ENCODE measurements around the gene FOXA2. TPM values are rescaled to one million over a fixed set of nuclear protein-coding genes. Genes with fewer than 3 reads are reported as not detected.

The FOXA2 gene
- total RNA-seq, 1 experiment from 2014 or later: 28.0 TPM

- H3K9me3 ChIP-seq (ENCODE audit: control insufficient read depth, insufficient read depth, low read depth, low read length): no peaks in the 10 kb centered on the region
- no peak for TF ChIP-seq SIN3A (IDR thresholded peaks at IDR 0.05; ENCODE audit: borderline replicate concordance, insufficient read depth, low read depth, low read length)
- TF ChIP-seq, protein P1, sequence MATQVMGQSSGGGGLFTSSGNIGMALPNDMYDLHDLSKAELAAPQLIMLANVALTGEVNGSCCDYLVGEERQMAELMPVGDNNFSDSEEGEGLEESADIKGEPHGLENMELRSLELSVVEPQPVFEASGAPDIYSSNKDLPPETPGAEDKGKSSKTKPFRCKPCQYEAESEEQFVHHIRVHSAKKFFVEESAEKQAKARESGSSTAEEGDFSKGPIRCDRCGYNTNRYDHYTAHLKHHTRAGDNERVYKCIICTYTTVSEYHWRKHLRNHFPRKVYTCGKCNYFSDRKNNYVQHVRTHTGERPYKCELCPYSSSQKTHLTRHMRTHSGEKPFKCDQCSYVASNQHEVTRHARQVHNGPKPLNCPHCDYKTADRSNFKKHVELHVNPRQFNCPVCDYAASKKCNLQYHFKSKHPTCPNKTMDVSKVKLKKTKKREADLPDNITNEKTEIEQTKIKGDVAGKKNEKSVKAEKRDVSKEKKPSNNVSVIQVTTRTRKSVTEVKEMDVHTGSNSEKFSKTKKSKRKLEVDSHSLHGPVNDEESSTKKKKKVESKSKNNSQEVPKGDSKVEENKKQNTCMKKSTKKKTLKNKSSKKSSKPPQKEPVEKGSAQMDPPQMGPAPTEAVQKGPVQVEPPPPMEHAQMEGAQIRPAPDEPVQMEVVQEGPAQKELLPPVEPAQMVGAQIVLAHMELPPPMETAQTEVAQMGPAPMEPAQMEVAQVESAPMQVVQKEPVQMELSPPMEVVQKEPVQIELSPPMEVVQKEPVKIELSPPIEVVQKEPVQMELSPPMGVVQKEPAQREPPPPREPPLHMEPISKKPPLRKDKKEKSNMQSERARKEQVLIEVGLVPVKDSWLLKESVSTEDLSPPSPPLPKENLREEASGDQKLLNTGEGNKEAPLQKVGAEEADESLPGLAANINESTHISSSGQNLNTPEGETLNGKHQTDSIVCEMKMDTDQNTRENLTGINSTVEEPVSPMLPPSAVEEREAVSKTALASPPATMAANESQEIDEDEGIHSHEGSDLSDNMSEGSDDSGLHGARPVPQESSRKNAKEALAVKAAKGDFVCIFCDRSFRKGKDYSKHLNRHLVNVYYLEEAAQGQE (IDR thresholded peaks at IDR 0.05; ENCODE audit: insufficient read depth in 1 of 2, low read depth in 2 of 2, low read length in 1 of 2): no peak
- no peak for TF ChIP-seq POLR2AphosphoS5 (IDR thresholded peaks at IDR 0.05; ENCODE audit: low read depth, low read length)
- TF ChIP-seq CTCF (IDR thresholded peaks at IDR 0.05): no peak
- TF ChIP-seq TCF7L2 (IDR thresholded peaks at IDR 0.05; ENCODE audit: low read depth, low read length): no peak
- 0 out of 2 replicates have a peak, but pooled peaks cover 3% of the 10 kb centered on the region for H3K36me3 ChIP-seq (ENCODE audit: control insufficient read depth, insufficient read depth, low read length)
- peaks cover 53% of the 10 kb centered on the region for H3K4me1 ChIP-seq (ENCODE audit: control insufficient read depth, insufficient read depth, low read length)
- DNase-seq (ENCODE audit: low read depth, low spot score) (no peak), ATAC-seq (peak; percentile 68)
- BruUV-seq (replicated peaks): no TSS peak
- POLR2A ChIA-PET: no interaction called here
- intact Hi-C loops (cut with micrococcal nuclease; ENCODE audit: unreplicated experiment): no loop called here
- in situ Hi-C loops (cut with HindIII; ENCODE audit: low pct_unique_long_range_greater_than_20kb, low sequenced_read_pairs): no loop called here
- H3K27ac ChIP-seq (ENCODE audit: low read length): peak overlapping the region; percentile 83
- no peaks in the 10 kb centered on the region; the same call in 1 of the 2 replicates for H3K27me3 ChIP-seq (ENCODE audit: control insufficient read depth, insufficient read depth, low read length)
- peak overlapping the region; percentile 41 to 59 for H3K4me3 ChIP-seq (ENCODE audit: low read depth in 2 of 2, low read length in 2 of 2)
- CTCF ChIA-PET: no interaction called here
Measured at GRCh38 chr20:22568872-22569344, 15.5 kb downstream of the FOXA2 start.

DNA sequence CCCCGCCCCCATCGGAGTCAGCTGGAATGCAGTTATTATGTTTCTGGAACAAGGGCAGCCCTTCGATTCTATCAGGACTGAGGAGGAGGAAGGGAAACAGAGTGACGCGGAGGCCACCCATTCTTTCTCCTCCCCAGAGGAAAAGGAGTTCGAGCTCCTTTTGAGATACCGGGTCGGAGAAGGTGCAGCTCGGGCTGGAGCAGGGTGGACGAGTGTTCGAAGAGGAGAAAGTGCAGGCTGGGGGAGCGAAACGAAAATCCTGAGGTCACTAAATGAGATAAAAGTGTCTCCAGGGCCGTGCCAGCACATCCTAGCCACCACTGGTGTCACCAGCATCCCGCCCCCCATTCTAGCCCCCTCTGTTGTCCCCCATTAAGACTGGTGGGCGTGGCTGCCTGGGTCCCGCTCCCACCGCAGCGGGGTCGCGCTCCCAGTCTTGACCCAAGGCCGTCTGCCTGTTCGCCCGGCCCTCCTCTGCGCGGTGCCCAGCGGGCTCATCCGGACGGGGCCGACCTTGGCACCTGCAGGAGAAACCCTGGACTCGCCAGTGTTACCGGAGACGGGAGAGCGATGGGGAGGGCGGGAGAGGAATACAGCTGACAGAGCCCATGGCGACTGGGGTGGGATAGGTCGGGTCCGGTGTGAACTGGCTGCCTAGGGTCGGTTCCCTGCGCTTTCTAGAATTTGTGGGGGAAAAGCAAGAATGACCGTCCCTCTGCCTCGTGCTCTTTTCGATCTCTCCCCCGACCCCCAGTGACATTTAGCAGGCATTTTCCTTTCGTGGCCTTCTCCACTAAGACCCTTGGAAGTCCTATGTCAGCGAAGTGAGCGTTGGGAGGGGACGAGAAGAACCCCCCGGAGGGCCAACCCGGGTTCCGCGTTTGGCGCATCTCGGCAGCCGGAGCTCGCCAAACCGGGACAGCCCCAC, 16.2 kb downstream of the FOXA2 start:
- intact Hi-C loops (cut with micrococcal nuclease; ENCODE audit: unreplicated experiment): no loop called here
- no peaks in the 10 kb centered on the region; the same call in 1 of the 2 replicates for H3K27me3 ChIP-seq (ENCODE audit: control insufficient read depth, insufficient read depth, low read length)
- ChIA-PET CTCF (no interaction called here), POLR2A (no interaction called here)
- no peak for DNase-seq (ENCODE audit: low read depth, low spot score)
- no peaks in the 10 kb centered on the region for H3K9me3 ChIP-seq (ENCODE audit: control insufficient read depth, insufficient read depth, low read depth, low read length)
- TF ChIP-seq, protein P1 (IDR thresholded peaks at IDR 0.05; ENCODE audit: insufficient read depth in 1 of 2, low read depth in 2 of 2, low read length in 1 of 2): no peak
- no peak for TF ChIP-seq POLR2AphosphoS5 (IDR thresholded peaks at IDR 0.05; ENCODE audit: low read depth, low read length)
- TF ChIP-seq CTCF (IDR thresholded peaks at IDR 0.05): no peak
- TF ChIP-seq SIN3A (IDR thresholded peaks at IDR 0.05; ENCODE audit: borderline replicate concordance, insufficient read depth, low read depth, low read length): no peak
- no peak for TF ChIP-seq TCF7L2 (IDR thresholded peaks at IDR 0.05; ENCODE audit: low read depth, low read length)
- ATAC-seq: peak; percentile 85
- in situ Hi-C loops (cut with HindIII; ENCODE audit: low pct_unique_long_range_greater_than_20kb, low sequenced_read_pairs): no loop called here
- H3K36me3 ChIP-seq (ENCODE audit: control insufficient read depth, insufficient read depth, low read length): 0 out of 2 replicates have a peak, but pooled peaks cover 3% of the 10 kb centered on the region
- BruUV-seq (replicated peaks): no TSS peak
- peak overlapping the region; percentile 83 for H3K27ac ChIP-seq (ENCODE audit: low read length)
- peaks cover 46% of the 10 kb centered on the region for H3K4me1 ChIP-seq (ENCODE audit: control insufficient read depth, insufficient read depth, low read length)
- peak overlapping the region; percentile 41 to 59 for H3K4me3 ChIP-seq (ENCODE audit: low read depth in 2 of 2, low read length in 2 of 2)

Data from Panc1 (cell line).